VCaP (cell line): ENCODE data around the gene ELOVL7.

Source experiments
- H3K27ac ChIP-seq: fragments of 450-650 bp; 2 replicates; pipeline ENCODE4 v1.5.1; 2017
- CTCF ChIP-seq: fragments of 450-650 bp; conservative IDR thresholded peaks from 2 replicates; pipeline ENCODE4 v1.5.1; 2017; ENCODE audit warnings: mild to moderate bottlenecking, moderate library complexity

ELOVL7 gene

GRCh38 chr5:60843936-60844905 is at the start of gene ELOVL7:
TSS of gene ELOVL7 (minus strand) at chr5:60844269. CDS start at chr5:60787397, 56,872 bp downstream.
- H3K27ac ChIP-seq, result peak within 1 kb of the TSS; percentile 84
- peak; percentile 86 for TF ChIP-seq CTCF

GRCh38 chr5:60893521-60893920 is 49.5 kb upstream of the ELOVL7 start:
- no peak overlapping the region for H3K27ac ChIP-seq
- TF ChIP-seq CTCF, result no peak

GRCh38 chr5:60891667-60892066 is 47.6 kb upstream of the ELOVL7 start:
- no peak for TF ChIP-seq CTCF
- no peak overlapping the region for H3K27ac ChIP-seq

GRCh38 chr5:60888359-60889061 is 44.4 kb upstream of the ELOVL7 start:
- no peak overlapping the region for H3K27ac ChIP-seq
- TF ChIP-seq CTCF, result no peak

- no peak for TF ChIP-seq CTCF
- H3K27ac ChIP-seq, result no peak overlapping the region
These were observed 43.7 kb upstream of the ELOVL7 start for GRCh38 chr5:60887746-60888145.

- H3K27ac ChIP-seq, result no peak overlapping the region
- TF ChIP-seq CTCF, result no peak
These were observed 43.0 kb upstream of the ELOVL7 start for GRCh38 chr5:60887096-60887495.

GRCh38 chr5:60886158-60886557 is 42.1 kb upstream of the ELOVL7 start:
- H3K27ac ChIP-seq, result peak overlapping the region; percentile 34
- TF ChIP-seq CTCF, result no peak
